Vagina (tissue), 2 donors: ENCODE measurements around the gene THSD7B.

Experiments used
- CTCF ChIP-seq, 3 experiments: fragments of 450-650 bp in 2 of 3; fragments of 200-600 bp in 1 of 3; sonication (generic) in 1 of 3; IDR thresholded peaks; one replicate each; pipeline ENCODE4 v1.5.1; 2017 to 2019; ENCODE audit warnings: antibody characterized with exemption in 3 of 3, mild to moderate bottlenecking in 2 of 3, moderate library complexity in 2 of 3
- POLR2A ChIP-seq, 2 donors: fragments of 450-650 bp; IDR thresholded peaks; one replicate each; pipeline ENCODE4 v1.6.1; 2017; ENCODE audit warnings: antibody characterized with exemption in 2 of 2, mild to moderate bottlenecking in 2 of 2, moderate library complexity in 2 of 2
- POLR2AphosphoS5 ChIP-seq, 2 donors: sonication (generic); formaldehyde crosslinking; IDR thresholded peaks; one replicate each; pipeline ENCODE4 v1.9.0; 2017; ENCODE audit warnings: antibody characterized with exemption in 2 of 2, mild to moderate bottlenecking in 2 of 2, low read depth in 1 of 2; ENCODE audit not compliant: insufficient read depth in 1 of 2

GRCh38 chr2:137348301-137348700 is 583.0 kb downstream of the THSD7B start:
- TF ChIP-seq CTCF (IDR thresholded peaks at IDR 0.05) = no peak
- no peak for TF ChIP-seq POLR2A (IDR thresholded peaks at IDR 0.05)
- TF ChIP-seq POLR2AphosphoS5 (IDR thresholded peaks at IDR 0.05; ENCODE audit: insufficient read depth in 1 of 2, low read depth in 1 of 2) = no peak
